Hematopoietic multipotent progenitor cell treated with erythropoietin and hydrocortisone succinate and interleukin-3 and kit ligand, for 15 days (in vitro differentiated cells): ENCODE data around the gene ATAD3B.
"Not testable (repeated sequence)": the region's sequence is repeated elsewhere in the genome, so short reads cannot be mapped to it uniquely, and the experiment has no call there.

ENCODE experiments used
- DNase-seq: peaks from one replicate; pipeline ENCODE4 v3.0.0-alpha.2; 2015; ENCODE audit warnings: low spot score

ATAD3B gene

GRCh38 chr1:1533894-1534291 lies 62.3 kb downstream of the ATAD3B start:
- DNase-seq = not testable (repeated sequence)

GRCh38 chr1:1534401-1535154 lies 63.0 kb downstream of the ATAD3B start:
- no peak for DNase-seq

GRCh38 chr1:1535201-1536018 lies 63.8 kb downstream of the ATAD3B start:
- DNase-seq = no peak

GRCh38 chr1:1536019-1536937 lies 64.7 kb downstream of the ATAD3B start:
- DNase-seq = no peak

GRCh38 chr1:1536938-1537546 lies 65.5 kb downstream of the ATAD3B start:
- DNase-seq = no peak

- no peak for DNase-seq
Measured at GRCh38 chr1:1537626-1538250, 66.2 kb downstream of the ATAD3B start.

GRCh38 chr1:1538334-1538733 lies 66.8 kb downstream of the ATAD3B start:
- DNase-seq = no peak

- DNase-seq = no peak
Measured at GRCh38 chr1:1538989-1539309, 67.4 kb downstream of the ATAD3B start.

- DNase-seq = no peak
Measured at GRCh38 chr1:1539310-1540089, 67.9 kb downstream of the ATAD3B start.

- no peak for DNase-seq
Measured at GRCh38 chr1:1540090-1540817, 68.7 kb downstream of the ATAD3B start, which contains the start of gene TMEM240. TMEM240 (minus strand) TSS chr1:1540624; CDS start chr1:1540346, 278 bp downstream.

GRCh38 chr1:1540818-1541628 lies 69.5 kb downstream of the ATAD3B start:
- no peak for DNase-seq

- no peak for DNase-seq
Measured at GRCh38 chr1:1541956-1542765, 70.6 kb downstream of the ATAD3B start.

- no peak for DNase-seq
Measured at GRCh38 chr1:1542766-1543705, 71.5 kb downstream of the ATAD3B start.

- DNase-seq = no peak
Measured at GRCh38 chr1:1543706-1544099, 72.1 kb downstream of the ATAD3B start.

- no peak for DNase-seq
Measured at GRCh38 chr1:1544544-1544943, 73.0 kb downstream of the ATAD3B start.
